Heart left ventricle (tissue), 16 donors: ENCODE measurements around the gene PLA2G4A. TPM values are rescaled to one million over a fixed set of nuclear protein-coding genes. Genes with fewer than 3 reads are reported as not detected.

Experiments used
- ATAC-seq, 4 donors: fragments of 200-7000 bp; cut with Tn5 transposase; one replicate each; pipeline ENCODE4 v1.9.1; 2020 to 2022; ENCODE audit warnings: moderate library complexity in 4 of 4, mild to moderate bottlenecking in 3 of 4, moderate number of reproducible peaks in 1 of 4
- DNase-seq, 5 donors: peaks; one replicate each; pipeline ENCODE4 v3.0.0-alpha.2; 2020
- H3K27ac ChIP-seq, 12 donors: fragments of 200-600 bp; sonication (generic) in 4 of 12; one replicate each; pipeline versions ENCODE4 v1.5.0 to v1.8.0; 2016 to 2022; ENCODE audit warnings: mild to moderate bottlenecking in 2 of 12
- H3K27me3 ChIP-seq, 9 donors: fragments of 200-600 bp; sonication (generic) in 2 of 9; one replicate each; pipeline versions ENCODE4 v1.5.1 to v1.8.0; 2016 to 2022; ENCODE audit warnings: mild to moderate bottlenecking in 3 of 9
- H3K36me3 ChIP-seq, 9 donors: fragments of 200-600 bp; sonication (generic) in 2 of 9; one replicate each; pipeline versions ENCODE4 v1.5.0 to v1.8.0; 2018 to 2022; ENCODE audit warnings: mild to moderate bottlenecking in 2 of 9
- H3K4me1 ChIP-seq, 12 donors: fragments of 200-600 bp; sonication (generic) in 4 of 12; one replicate each; pipeline versions ENCODE4 v1.5.0 to v1.8.0; 2016 to 2022; ENCODE audit warnings: mild to moderate bottlenecking in 3 of 12
- H3K4me3 ChIP-seq, 12 donors: fragments of 200-600 bp; sonication (generic) in 4 of 12; one replicate each; pipeline versions ENCODE4 v1.5.0 to v1.8.0; 2017 to 2022; ENCODE audit warnings: mild to moderate bottlenecking in 9 of 12, moderate library complexity in 4 of 12
- H3K9me3 ChIP-seq, 12 donors: fragments of 200-600 bp; sonication (generic) in 4 of 12; one replicate each; pipeline versions ENCODE4 v1.5.0 to v1.8.0; 2016 to 2022; ENCODE audit warnings: mild to moderate bottlenecking in 1 of 12
- POLR2A ChIP-seq, 2 donors: fragments of 450-650 bp; IDR thresholded peaks; one replicate each; pipeline ENCODE4 v1.6.1; 2017; ENCODE audit warnings: antibody characterized with exemption in 2 of 2, mild to moderate bottlenecking in 2 of 2, moderate library complexity in 2 of 2
- WGBS, 4 donors: extraction: QIAGEN DNeasy Blood & Tissue Kit in 2 of 4; methylation state at CpG; one replicate each; pipeline versions ENCODE4 v1.1.5 to v1.1.7; 2013 to 2018; 5-methylcytosine and 5-hydroxymethylcytosine counted together
- intact Hi-C, 10 donors: fragments of 100-400 bp; cut with DNase I; formaldehyde crosslinking; loops; one replicate each; pipeline versions ENCODE4 v1.11.1 to v1.14.2; 2022
- long read RNA-seq, 3 donors: library from polyadenylated mRNA; unstranded; transcript quantifications; one replicate each; pipeline ENCODE4 v2.0.0, GENCODE V29; 2020 to 2021
- polyA plus RNA-seq, 2 donors: library from polyadenylated mRNA; stranded (reverse); fragments of 200-250 nt; gene quantifications; one replicate each; pipeline ENCODE4 v1.2.3, GENCODE V29; 2013
- total RNA-seq, 9 donors: library from RNA; depleted of rRNA in 2 of 9; stranded (reverse); fragments of >200 nt in 2 of 9; fragmentation: NEBNext Ultra II Directional in 3 of 9; extraction: Animal tissue kit (Norgen Biotek cat#: 25700) in 3 of 9; gene quantifications; one replicate each; pipeline versions ENCODE4 v1.1.0 to v1.2.4, GENCODE V29; 2016 to 2023
- TF ChIP-seq, protein P1 (sequence below), 12 donors: fragments of 200-600 bp; sonication (generic) in 4 of 12; IDR thresholded peaks; one replicate each; pipeline versions ENCODE4 v1.5.0 to v1.8.0; 2018 to 2022; ENCODE audit warnings: antibody characterized with exemption in 12 of 12, mild to moderate bottlenecking in 5 of 12
- donor health status: ischemic (EF 13 %, LVEDD 7.1; RV severe dilation, severe dysfunction).
- donor health status: healthy with polysubstance abuse.
- donor health status: DM: no; HTN: yes; CAD: no.
- donor health status: DM: no; HTN: no; CAD: no.
- donor health status: ischemic (EF 25% LVEDD 6.9; RV normal size, moderate dysfunction).
- donor health status: ischemic (EF 25% LVEDD 5.7; RV mildly dilated, moderate dysfunction).
- donor health status: healthy.
- donor health status: DM: yes; HTN: yes; CAD: no.
- donor health status: ischemic (EF 35%, LVEDD 5.7; RV mildly dilated, moderate dysfunction).
- donor health status: nonischemic (EF 11% LVEDD 7.7; RV severe dilation, severe dysfunction).
- donor health status: DM: yes; HTN: yes; CAD: no.
- donor health status: PGD.
- donor health status: ischemic (EF 29% LVEDD 5.4; RV normal size, mild dysfunction).
- donor health status: nonischemic (EF 23%, LVEDD 6.1; RV moderate dilation, normal function).

PLA2G4A gene
- total RNA-seq (1 to 10 TPM in 8 of 9 donors, under 1 TPM in 1; 1.00 to 5.8 (median 1.9) TPM), polyA plus RNA-seq (1 to 10 TPM in 1 of 2 donors, under 1 TPM in 1; 0.91 to 1.6 TPM)
- long read RNA-seq, donor 1, partial matches to known transcripts = 1 of 3 reads
- long read RNA-seq, donor 1, other reads (novel, unspliced or antisense) = 1 of 3 reads
- long read RNA-seq, donor 2, partial matches to known transcripts = 0 of 1 reads
- long read RNA-seq, donor 2, other reads (novel, unspliced or antisense) = 0 of 1 reads
- long read RNA-seq, donor 3, partial matches to known transcripts = 0 of 2 reads
- long read RNA-seq, donor 3, other reads (novel, unspliced or antisense) = 1 of 2 reads

- peak in 4 of 5 donors; percentile 26 to 43 (median 30) for DNase-seq
- TF ChIP-seq POLR2A (IDR thresholded peaks at IDR 0.05) = no peak
- TF ChIP-seq, protein P1, sequence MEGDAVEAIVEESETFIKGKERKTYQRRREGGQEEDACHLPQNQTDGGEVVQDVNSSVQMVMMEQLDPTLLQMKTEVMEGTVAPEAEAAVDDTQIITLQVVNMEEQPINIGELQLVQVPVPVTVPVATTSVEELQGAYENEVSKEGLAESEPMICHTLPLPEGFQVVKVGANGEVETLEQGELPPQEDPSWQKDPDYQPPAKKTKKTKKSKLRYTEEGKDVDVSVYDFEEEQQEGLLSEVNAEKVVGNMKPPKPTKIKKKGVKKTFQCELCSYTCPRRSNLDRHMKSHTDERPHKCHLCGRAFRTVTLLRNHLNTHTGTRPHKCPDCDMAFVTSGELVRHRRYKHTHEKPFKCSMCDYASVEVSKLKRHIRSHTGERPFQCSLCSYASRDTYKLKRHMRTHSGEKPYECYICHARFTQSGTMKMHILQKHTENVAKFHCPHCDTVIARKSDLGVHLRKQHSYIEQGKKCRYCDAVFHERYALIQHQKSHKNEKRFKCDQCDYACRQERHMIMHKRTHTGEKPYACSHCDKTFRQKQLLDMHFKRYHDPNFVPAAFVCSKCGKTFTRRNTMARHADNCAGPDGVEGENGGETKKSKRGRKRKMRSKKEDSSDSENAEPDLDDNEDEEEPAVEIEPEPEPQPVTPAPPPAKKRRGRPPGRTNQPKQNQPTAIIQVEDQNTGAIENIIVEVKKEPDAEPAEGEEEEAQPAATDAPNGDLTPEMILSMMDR (IDR thresholded peaks at IDR 0.05) = no peak
- H3K4me3 ChIP-seq = peak within 1 kb of the TSS; percentile 1 to 71 (median 56)
- no peaks in the 10 kb centered on the region for H3K36me3 ChIP-seq
- ATAC-seq = peak; percentile 64 to 94 (median 88)
- H3K9me3 ChIP-seq = no peaks in the 10 kb centered on the region
- intact Hi-C loops = no loop called here
- H3K27ac ChIP-seq = peak within 1 kb of the TSS in 10 of 12 donors; percentile 15 to 85 (median 60)
- no peaks in the 10 kb centered on the region for H3K27me3 ChIP-seq
- WGBS, 4 donors = 11 to 12% (median 12%) methylated on average over 17 of the region's 17 CpGs
- H3K4me1 ChIP-seq = peaks cover 0 to 3% (median 0%) of the 10 kb centered on the region in 12 donors
Measured at GRCh38 chr1:186828611-186829454, at the start of gene PLA2G4A. TSS of gene PLA2G4A (plus strand) at chr1:186828949. CDS start at chr1:186854355, 25,406 bp downstream.

- no peaks in the 10 kb centered on the region for H3K4me1 ChIP-seq
- H3K27ac ChIP-seq = no peak overlapping the region
- ATAC-seq = no peak
- H3K27me3 ChIP-seq = no peaks in the 10 kb centered on the region
- intact Hi-C loops = loop anchor here in 1 of 10 donors (5.0 kb wide), 1 partner anchor 42 kb away; no protein-coding TSS in a partner anchor
- no peaks in the 10 kb centered on the region for H3K36me3 ChIP-seq
- no peaks in the 10 kb centered on the region for H3K9me3 ChIP-seq
- H3K4me3 ChIP-seq = no peak overlapping the region
- TF ChIP-seq, protein P1 (IDR thresholded peaks at IDR 0.05) = no peak
- no peak for TF ChIP-seq POLR2A (IDR thresholded peaks at IDR 0.05)
- DNase-seq = no peak
Measured at GRCh38 chr1:186780076-186780475, 48.7 kb upstream of the PLA2G4A start.

DNA sequence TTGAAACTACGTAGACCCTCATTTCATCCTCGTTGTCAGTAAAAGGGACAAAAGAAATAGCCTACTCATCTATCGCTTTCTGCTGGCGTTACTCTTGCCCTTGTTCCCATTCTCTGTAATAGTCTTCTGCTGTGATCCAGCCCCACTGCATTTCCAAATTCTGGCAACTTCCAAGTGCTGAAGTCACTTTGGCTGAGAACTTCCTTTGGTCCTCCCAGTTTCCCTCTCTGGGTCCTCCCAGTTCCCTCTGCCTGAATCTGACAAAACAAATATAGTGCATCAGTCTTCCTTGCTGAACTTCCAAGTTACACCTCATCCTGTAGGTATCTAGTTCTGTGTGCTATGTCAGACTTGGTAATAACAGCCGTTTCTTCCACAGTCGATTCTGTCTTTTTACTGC, 47.0 kb upstream of the PLA2G4A start:
- DNase-seq (peak in 2 of 5 donors; percentile 8 to 27), ATAC-seq (peak; percentile 42 to 75 (median 61))
- H3K4me1 ChIP-seq = no peaks in the 10 kb centered on the region
- no peak overlapping the region for H3K27ac ChIP-seq
- H3K36me3 ChIP-seq = no peaks in the 10 kb centered on the region
- intact Hi-C loops = loop anchor here in 1 of 10 donors (5.0 kb wide), 1 partner anchor 41 kb away; no protein-coding TSS in a partner anchor
- H3K4me3 ChIP-seq = no peak overlapping the region
- no peaks in the 10 kb centered on the region for H3K9me3 ChIP-seq
- 69 to 79% (median 74%) methylated on average over 6 of the region's 6 CpGs for WGBS, 4 donors
- H3K27me3 ChIP-seq = no peaks in the 10 kb centered on the region
- TF ChIP-seq, protein P1 (IDR thresholded peaks at IDR 0.05) = no peak
- TF ChIP-seq POLR2A (IDR thresholded peaks at IDR 0.05) = no peak

GRCh38 chr1:186782791-186783190, 46.0 kb upstream of the PLA2G4A start:
- no peak overlapping the region for H3K4me3 ChIP-seq
- WGBS, 4 donors = 79 to 91% (median 85%) methylated on average over 4 of the region's 4 CpGs
- no peaks in the 10 kb centered on the region for H3K27me3 ChIP-seq
- TF ChIP-seq, protein P1 (IDR thresholded peaks at IDR 0.05) = no peak
- TF ChIP-seq POLR2A (IDR thresholded peaks at IDR 0.05) = no peak
- no peaks in the 10 kb centered on the region for H3K9me3 ChIP-seq
- ATAC-seq (no peak), DNase-seq (no peak)
- H3K27ac ChIP-seq = peak overlapping the region in 1 of 12 donors; percentile 1
- intact Hi-C loops = loop anchor here in 1 of 10 donors (5.0 kb wide), 1 partner anchor 40 kb away; no protein-coding TSS in a partner anchor
- H3K4me1 ChIP-seq = no peaks in the 10 kb centered on the region
- no peaks in the 10 kb centered on the region for H3K36me3 ChIP-seq
